ENCODE results near the gene PRAC2. TPM values are rescaled to one million over a fixed set of nuclear protein-coding genes. Genes with fewer than 3 reads are reported as not detected.

Gene PRAC2
- total RNA-seq (not detected in 2 replicates), polyA plus RNA-seq (not detected in 2 replicates), polyA minus RNA-seq (ENCODE audit: low replicate concordance) (not detected in 2 replicates)
- not detected in 2 replicates for polyA plus RNA-seq (2012)

GRCh38 chr17:48722915-48723422, at the start of gene PRAC2:
Gene PRAC2 (plus strand): TSS chr17:48723185. CDS start chr17:48724411, 1,226 bp downstream.
- Histone ChIP-seq H3K4me3 (replicated peaks in 1 of 4; ENCODE audit: control extremely low read depth in 1 of 4, insufficient read depth in 1 of 4, low read depth in 3 of 4, low read length in 4 of 4) (no peak within 1 kb of the TSS), H3K27ac (ENCODE audit: insufficient read depth, low read length) (no peak within 1 kb of the TSS), H3K9ac (ENCODE audit: insufficient read depth, low read length) (no peak within 1 kb of the TSS), H3K4me1 (ENCODE audit: control insufficient read depth, extremely low read depth, insufficient read depth, low read length) (peaks cover 4% of the 10 kb centered on the region), H3K9me3 (ENCODE audit: control insufficient read depth, insufficient read depth, low read depth, low read length) (no peaks in the 10 kb centered on the region), H2AFZ (ENCODE audit: low read length) (no peak within 1 kb of the TSS), H3K36me3 (ENCODE audit: control insufficient read depth, insufficient read depth, low read length) (no peaks in the 10 kb centered on the region), H3K4me2 (ENCODE audit: extremely low read depth, insufficient read depth, low read length) (no peak within 1 kb of the TSS), H3K79me2 (ENCODE audit: control insufficient read depth, insufficient read depth, low read length) (no peaks in the 10 kb centered on the region), H3K27me3 (ENCODE audit: control insufficient read depth, insufficient read depth, low read length) (peaks cover 98% of the 10 kb centered on the region), H4K20me1 (ENCODE audit: control insufficient read depth, extremely low read depth, insufficient read depth, low read length) (no peaks in the 10 kb centered on the region)
- TF ChIP-seq CTCF (conservative IDR thresholded peaks at IDR 0.05 in 1 of 2, IDR thresholded peaks at IDR 0.05 in 1 of 2; ENCODE audit: low read depth in 1 of 2, low read length in 2 of 2): no peak
- no peak for TF ChIP-seq EZH2 (IDR thresholded peaks at IDR 0.05; ENCODE audit: low read length, missing control alignments)
- DNase-seq (ENCODE audit: low read depth in 2 of 2): no peak

GRCh38 chr17:48676963-48677558, 45.9 kb upstream of the PRAC2 start:
- Histone ChIP-seq H3K79me2 (ENCODE audit: control insufficient read depth, insufficient read depth, low read length) (no peaks in the 10 kb centered on the region), H3K4me3 (replicated peaks in 1 of 4; ENCODE audit: control extremely low read depth in 1 of 4, insufficient read depth in 1 of 4, low read depth in 3 of 4, low read length in 4 of 4) (no peak overlapping the region), H2AFZ (ENCODE audit: low read length) (no peak overlapping the region), H3K27me3 (ENCODE audit: control insufficient read depth, insufficient read depth, low read length) (peaks cover 6% of the 10 kb centered on the region), H3K9me3 (ENCODE audit: control insufficient read depth, insufficient read depth, low read depth, low read length) (no peaks in the 10 kb centered on the region), H3K27ac (ENCODE audit: insufficient read depth, low read length) (no peak overlapping the region), H3K9ac (ENCODE audit: insufficient read depth, low read length) (no peak overlapping the region), H3K4me1 (ENCODE audit: control insufficient read depth, extremely low read depth, insufficient read depth, low read length) (no peaks in the 10 kb centered on the region), H3K36me3 (ENCODE audit: control insufficient read depth, insufficient read depth, low read length) (no peaks in the 10 kb centered on the region), H4K20me1 (ENCODE audit: control insufficient read depth, extremely low read depth, insufficient read depth, low read length) (no peaks in the 10 kb centered on the region), H3K4me2 (ENCODE audit: extremely low read depth, insufficient read depth, low read length) (no peak overlapping the region)
- DNase-seq (ENCODE audit: low read depth in 2 of 2): no peak
- no peak for TF ChIP-seq CTCF (conservative IDR thresholded peaks at IDR 0.05 in 1 of 2, IDR thresholded peaks at IDR 0.05 in 1 of 2; ENCODE audit: low read depth in 1 of 2, low read length in 2 of 2)
- no peak for TF ChIP-seq EZH2 (IDR thresholded peaks at IDR 0.05; ENCODE audit: low read length, missing control alignments)

- Histone ChIP-seq H3K36me3 (ENCODE audit: control insufficient read depth, insufficient read depth, low read length) (no peaks in the 10 kb centered on the region), H3K9ac (ENCODE audit: insufficient read depth, low read length) (no peak overlapping the region), H3K4me2 (ENCODE audit: extremely low read depth, insufficient read depth, low read length) (no peak overlapping the region), H2AFZ (ENCODE audit: low read length) (no peak overlapping the region), H3K4me3 (replicated peaks in 1 of 4; ENCODE audit: control extremely low read depth in 1 of 4, insufficient read depth in 1 of 4, low read depth in 3 of 4, low read length in 4 of 4) (no peak overlapping the region), H3K79me2 (ENCODE audit: control insufficient read depth, insufficient read depth, low read length) (no peaks in the 10 kb centered on the region), H3K4me1 (ENCODE audit: control insufficient read depth, extremely low read depth, insufficient read depth, low read length) (no peaks in the 10 kb centered on the region), H3K27ac (ENCODE audit: insufficient read depth, low read length) (no peak overlapping the region), H4K20me1 (ENCODE audit: control insufficient read depth, extremely low read depth, insufficient read depth, low read length) (no peaks in the 10 kb centered on the region), H3K9me3 (ENCODE audit: control insufficient read depth, insufficient read depth, low read depth, low read length) (no peaks in the 10 kb centered on the region), H3K27me3 (ENCODE audit: control insufficient read depth, insufficient read depth, low read length) (peaks cover 6% of the 10 kb centered on the region)
- TF ChIP-seq CTCF (conservative IDR thresholded peaks at IDR 0.05 in 1 of 2, IDR thresholded peaks at IDR 0.05 in 1 of 2; ENCODE audit: low read depth in 1 of 2, low read length in 2 of 2) (peak; percentile 71 to 73), EZH2 (IDR thresholded peaks at IDR 0.05; ENCODE audit: low read length, missing control alignments) (no peak)
- DNase-seq (ENCODE audit: low read depth in 2 of 2): peak; percentile 16 to 21
Observed at GRCh38 chr17:48678141-48678971, 44.6 kb upstream of the PRAC2 start.

Measured in fibroblast of lung (primary cell).